ENCODE data around the gene DDX50.

GRCh38 chr10:68877482-68878110 is 23.5 kb upstream of the DDX50 start:
- TF ChIP-seq, protein P1, sequence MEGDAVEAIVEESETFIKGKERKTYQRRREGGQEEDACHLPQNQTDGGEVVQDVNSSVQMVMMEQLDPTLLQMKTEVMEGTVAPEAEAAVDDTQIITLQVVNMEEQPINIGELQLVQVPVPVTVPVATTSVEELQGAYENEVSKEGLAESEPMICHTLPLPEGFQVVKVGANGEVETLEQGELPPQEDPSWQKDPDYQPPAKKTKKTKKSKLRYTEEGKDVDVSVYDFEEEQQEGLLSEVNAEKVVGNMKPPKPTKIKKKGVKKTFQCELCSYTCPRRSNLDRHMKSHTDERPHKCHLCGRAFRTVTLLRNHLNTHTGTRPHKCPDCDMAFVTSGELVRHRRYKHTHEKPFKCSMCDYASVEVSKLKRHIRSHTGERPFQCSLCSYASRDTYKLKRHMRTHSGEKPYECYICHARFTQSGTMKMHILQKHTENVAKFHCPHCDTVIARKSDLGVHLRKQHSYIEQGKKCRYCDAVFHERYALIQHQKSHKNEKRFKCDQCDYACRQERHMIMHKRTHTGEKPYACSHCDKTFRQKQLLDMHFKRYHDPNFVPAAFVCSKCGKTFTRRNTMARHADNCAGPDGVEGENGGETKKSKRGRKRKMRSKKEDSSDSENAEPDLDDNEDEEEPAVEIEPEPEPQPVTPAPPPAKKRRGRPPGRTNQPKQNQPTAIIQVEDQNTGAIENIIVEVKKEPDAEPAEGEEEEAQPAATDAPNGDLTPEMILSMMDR (IDR thresholded peaks at IDR 0.05) = no peak
- no peak for TF ChIP-seq POLR2A (IDR thresholded peaks at IDR 0.05)
- no peak for TF ChIP-seq POLR2AphosphoS5 (IDR thresholded peaks at IDR 0.05)
- no peak for TF ChIP-seq EP300 (IDR thresholded peaks at IDR 0.05)
